ENCODE results near the gene OR52B2.
A peak's percentile ranks its signal among the peaks of the same experiment; 100 is the strongest.

Gene OR52B2

GRCh38 chr11:6170226-6170625, at the start of gene OR52B2:
Gene OR52B2 (minus strand): TSS chr11:6170326. CDS start chr11:6170326, 0 bp downstream.
- DNase-seq (no peak), ATAC-seq (no peak)

DNA sequence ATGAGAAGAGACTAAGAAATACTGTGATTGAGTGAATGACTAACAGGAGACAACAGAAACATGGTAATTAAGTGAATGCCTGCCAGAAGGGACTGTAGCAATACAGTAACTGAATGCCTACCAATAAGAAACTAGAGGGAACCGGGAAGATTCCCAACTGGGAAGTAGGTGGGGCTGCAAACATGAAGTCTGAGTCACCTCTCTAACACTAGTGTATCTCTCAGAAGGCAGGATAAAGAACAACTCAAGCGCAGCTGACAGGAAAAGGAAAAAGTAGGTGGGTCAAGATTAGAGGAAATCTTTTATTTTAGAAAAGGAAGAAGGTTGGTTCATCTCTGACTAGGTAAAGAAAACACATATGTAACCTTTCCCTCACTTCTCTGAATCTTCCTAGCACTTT, 49.2 kb upstream of the OR52B2 start:
- no peak for ATAC-seq
- no peak for DNase-seq

DNA sequence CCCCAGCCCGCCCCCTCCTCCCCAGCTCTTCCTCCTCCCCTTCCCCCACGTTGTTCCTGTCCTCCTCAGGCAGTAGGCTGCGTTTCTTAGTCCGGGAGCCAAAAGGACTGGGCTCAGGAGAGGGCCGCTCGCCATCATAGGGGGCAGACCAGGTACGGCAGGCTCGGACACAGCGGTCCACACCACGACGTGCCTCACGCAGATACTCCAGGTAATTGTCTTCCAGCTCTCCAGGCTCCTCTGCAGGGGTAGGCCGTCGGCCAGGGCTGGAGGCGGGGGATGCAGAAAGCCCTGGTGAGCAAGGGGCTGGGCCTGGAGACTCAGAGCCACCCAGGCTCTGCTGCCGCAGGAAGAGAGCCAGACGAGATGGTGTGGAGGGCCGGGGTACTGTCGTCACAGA, 47.6 kb upstream of the OR52B2 start:
- DNase-seq = no peak
- ATAC-seq = peak; percentile 43

DNA sequence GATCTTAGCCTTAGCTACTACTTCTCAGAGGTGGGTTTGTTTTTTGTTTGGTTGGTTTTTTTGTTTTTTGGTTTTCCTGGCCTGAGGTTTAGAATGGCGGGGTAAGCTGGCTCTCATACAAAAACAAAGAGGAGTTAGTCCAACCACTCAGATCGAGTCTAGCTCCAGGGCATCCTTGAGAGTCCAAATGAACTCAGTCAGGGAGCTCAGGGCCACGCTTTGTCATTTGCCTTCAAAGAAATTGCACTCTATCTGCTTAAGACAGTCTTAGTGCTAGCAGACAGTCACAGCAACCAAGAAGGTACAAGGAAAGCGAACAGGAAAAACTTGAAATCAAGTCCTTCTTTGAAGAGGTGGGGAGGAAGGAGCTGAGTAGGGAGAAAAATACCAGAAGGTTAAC, 46.4 kb upstream of the OR52B2 start:
- ATAC-seq (no peak), DNase-seq (no peak)

- no peak for DNase-seq
- ATAC-seq = no peak
Measured at GRCh38 chr11:6214530-6214929, 44.4 kb upstream of the OR52B2 start.

DNA sequence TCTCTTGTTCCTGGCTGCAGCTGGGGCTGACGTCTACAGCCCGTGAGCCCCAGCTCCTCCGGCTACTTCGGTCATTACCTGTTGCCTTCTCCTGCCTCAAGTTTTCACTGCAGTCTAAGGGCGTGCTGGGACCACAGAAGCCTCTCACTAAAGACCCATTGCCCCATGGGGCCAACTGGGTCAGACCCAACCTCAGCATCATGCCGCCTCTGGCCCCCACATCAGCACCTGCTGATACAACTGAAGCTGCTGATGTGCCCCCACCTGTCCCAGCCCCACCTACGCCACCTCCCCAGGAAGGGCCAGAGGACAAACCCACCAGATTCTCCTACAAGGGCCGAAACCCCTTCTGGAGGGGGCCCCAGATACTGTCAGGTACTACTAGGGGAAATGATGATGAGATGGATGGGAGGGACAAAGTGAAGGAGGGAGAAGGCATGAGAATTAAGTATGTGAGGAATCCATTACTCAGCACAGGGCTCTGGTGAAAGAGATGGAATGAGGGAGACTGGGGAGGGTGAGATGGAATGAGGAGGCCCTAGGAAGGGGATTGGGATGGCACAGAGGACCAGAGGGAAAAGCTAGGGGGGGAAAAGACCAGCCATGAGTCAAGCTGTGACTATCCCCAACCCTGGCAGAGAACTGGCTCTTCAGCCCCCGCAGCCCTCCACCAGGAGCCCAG, 40.3 kb upstream of the OR52B2 start:
- ATAC-seq (no peak), DNase-seq (no peak)

DNA sequence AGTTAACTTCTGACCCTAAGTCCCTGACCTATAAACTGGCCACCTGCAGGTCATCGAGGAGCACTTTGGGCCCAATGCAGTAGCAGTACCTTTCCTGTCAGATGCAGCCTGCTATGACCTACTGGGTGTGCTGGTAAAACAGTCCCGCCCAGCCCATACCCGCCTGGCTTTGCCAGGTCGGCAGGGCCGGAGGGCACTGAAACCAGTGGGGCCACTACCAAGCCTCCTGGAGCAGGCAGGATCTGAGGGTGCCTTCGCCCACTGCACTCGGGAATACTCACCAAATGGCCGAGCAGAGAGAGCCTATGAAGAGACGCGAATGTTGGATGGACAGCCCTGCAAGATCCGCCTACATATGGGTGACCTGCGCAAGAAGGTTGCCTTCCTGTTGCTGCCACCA, 39.7 kb upstream of the OR52B2 start:
- ATAC-seq (no peak), DNase-seq (no peak)

DNA sequence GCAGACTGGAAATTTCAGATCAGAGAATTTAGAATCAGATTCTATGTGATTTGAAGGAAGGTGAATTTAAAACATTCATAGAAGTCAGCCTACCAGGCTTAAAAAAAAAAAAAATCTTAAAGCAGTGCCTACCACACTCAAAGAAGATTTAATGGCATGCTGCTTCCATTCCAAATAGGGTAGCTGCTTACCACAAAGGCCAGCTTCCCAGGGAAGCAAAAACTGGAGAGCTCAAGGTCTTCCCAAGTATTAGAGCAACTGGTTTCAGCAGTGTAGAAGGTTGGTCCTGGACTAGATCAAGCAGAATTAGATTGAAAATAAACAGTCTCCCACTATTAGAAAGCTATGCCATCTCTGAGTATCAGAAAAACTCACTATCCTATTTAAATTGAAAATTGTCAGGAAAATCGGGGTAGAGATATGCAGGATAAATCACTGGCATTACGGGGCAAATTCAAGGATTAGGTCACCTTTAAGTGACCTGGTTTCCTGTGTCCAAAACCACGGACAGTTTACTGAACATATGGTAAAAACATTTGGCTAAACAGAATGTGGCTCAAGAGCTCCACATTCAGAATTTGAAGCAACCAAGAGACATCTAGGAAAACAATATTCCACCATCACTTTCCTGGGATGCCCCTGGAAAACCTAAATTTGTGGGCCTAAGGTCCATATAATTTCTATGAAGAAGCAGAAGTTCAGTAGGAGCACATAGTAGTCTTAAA, 36.5 kb upstream of the OR52B2 start:
- ATAC-seq = no peak
- DNase-seq = no peak

GRCh38 chr11:6205366-6205765, 35.2 kb upstream of the OR52B2 start, which contains the start of gene C11orf42:
Gene C11orf42 (plus strand): TSS chr11:6205557. CDS start chr11:6205616, 59 bp downstream.
- ATAC-seq (no peak), DNase-seq (no peak)

DNA sequence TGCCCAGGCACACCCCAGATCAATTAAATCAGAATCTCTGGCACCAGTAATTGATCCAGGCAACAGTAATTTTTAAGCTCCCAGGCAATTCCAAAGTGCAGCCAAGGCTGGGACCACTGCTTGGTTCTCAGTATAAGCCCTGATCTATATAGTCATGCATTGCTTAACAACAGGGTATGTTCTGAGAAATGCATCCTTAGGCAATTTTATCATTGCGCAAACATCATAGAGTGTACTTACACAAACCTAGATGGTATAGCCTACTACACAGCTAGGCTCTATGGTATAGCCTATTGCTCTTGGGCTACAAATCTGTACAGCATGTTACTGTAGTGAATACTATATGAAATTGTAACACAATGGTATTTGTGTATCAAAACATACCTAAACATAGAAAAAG, 34.6 kb upstream of the OR52B2 start:
- no peak for ATAC-seq

GRCh38 chr11:6203327-6203726, 33.2 kb upstream of the OR52B2 start:
- DNase-seq (no peak), ATAC-seq (peak; percentile 49)

More for the DNA sequence above, 34.6 kb upstream of the OR52B2 start:
- no peak for DNase-seq

GRCh38 chr11:6202041-6202440, 31.9 kb upstream of the OR52B2 start:
- ATAC-seq (no peak), DNase-seq (no peak)

DNA sequence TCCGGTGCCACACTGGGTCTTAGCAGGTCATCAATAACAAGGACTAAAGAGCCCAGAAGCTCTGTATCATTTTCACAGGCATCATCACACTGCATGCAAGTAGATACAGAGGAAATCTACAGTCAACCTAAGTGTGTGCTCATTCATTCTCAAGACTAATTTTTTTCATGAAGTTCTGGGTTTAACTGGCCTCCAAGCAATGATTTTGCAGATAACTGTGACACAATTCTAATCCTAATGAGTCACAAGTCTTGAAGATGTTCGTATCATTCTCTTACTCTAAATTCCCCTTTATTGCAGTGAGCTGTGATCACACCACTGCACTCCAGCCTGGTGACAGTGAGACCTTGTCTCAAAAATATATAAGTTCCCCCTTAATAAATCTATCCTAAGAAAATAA, 31.4 kb upstream of the OR52B2 start:
- ATAC-seq = peak; percentile 61

DNA sequence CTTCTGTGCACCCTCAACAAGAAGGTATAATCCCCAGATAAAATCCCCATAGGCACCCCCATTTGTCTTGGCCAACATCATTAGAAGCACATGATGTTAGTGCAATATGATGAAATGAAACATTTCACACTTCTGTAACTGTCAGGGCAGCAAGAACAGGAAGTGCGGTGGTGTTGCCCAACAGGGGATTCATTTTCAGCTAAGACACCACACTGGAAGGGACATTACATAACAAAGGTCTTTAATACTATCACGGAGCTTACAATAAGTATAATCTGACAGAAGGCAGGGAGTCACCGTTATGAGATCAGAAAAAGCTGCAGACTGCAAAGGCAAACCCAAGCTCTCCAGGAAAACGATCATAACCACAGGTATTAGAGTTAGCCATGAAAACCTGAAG, 30.8 kb upstream of the OR52B2 start:
- ATAC-seq (no peak), DNase-seq (no peak)

More for the DNA sequence above, 31.4 kb upstream of the OR52B2 start:
- DNase-seq = no peak

GRCh38 chr11:6199174-6199810, 29.2 kb upstream of the OR52B2 start, which contains the start of gene OR52W1:
Gene OR52W1 (plus strand): TSS chr11:6199224. CDS start chr11:6199224, 0 bp downstream.
- ATAC-seq (no peak), DNase-seq (no peak)

DNA sequence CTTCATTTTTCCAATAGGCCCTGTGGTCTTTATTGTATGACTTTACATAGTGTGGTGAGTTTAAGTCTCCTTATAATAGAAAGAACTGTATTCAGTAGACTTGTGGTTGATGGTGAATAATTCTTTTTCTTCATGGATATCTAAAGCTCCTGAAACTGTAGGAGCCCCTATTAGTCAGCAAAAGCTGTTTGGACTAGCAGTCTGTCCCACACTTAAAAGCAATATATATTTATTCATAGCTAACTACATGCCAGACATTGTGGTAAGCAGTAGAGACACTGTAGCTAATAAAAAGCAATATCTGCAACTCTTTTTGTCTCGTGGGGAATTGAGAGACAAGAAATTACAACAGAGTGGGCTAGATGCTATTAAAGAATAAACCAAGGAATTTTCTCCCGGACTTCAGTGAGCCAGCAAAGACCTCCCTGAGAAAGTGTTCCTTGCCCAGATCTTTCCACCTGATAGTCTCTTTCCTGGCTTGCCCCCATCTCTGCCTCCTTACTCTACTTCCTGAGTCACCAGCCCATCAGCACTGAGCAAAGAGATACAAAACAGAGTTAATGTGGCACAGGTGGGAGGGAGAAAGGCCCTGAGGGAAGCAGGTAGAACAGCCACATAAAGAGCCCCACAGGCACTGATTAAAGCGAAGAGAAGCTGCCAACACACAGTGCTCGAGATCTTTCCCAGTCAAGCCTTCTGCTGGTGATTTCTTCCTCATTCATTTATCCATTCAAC, 27.5 kb upstream of the OR52B2 start:
- DNase-seq = no peak
- ATAC-seq = no peak

DNA sequence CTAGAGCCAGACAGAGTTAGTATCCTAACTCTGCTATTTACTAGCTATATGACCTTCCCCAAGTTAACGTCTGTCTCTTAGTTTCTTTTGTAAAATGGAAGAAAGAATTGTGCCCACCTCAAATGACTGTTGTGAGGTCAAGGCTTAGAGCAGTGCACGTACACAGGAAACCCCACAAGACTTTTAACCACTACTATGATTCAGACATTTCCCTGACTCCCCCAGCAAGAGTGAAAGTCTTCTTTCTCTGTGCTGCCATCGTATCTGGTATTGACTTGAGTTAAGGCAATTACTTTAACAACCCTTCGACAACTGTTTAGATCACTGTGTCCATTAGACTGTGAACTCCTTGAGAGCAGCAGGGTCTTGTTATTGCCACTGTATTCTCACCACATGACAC, 26.3 kb upstream of the OR52B2 start:
- no peak for DNase-seq
- ATAC-seq = peak; percentile 79

- DNase-seq (no peak), ATAC-seq (peak; percentile 68)
Measured at GRCh38 chr11:6194065-6194581, 24.0 kb upstream of the OR52B2 start.

GRCh38 chr11:6191742-6192141, 21.6 kb upstream of the OR52B2 start:
- no peak for DNase-seq
- ATAC-seq = no peak

- ATAC-seq = no peak
- DNase-seq = no peak
Measured at GRCh38 chr11:6175440-6175839, 5.3 kb upstream of the OR52B2 start.

GRCh38 chr11:6156628-6157359, 13.3 kb downstream of the OR52B2 start:
- DNase-seq (no peak), ATAC-seq (no peak)

GRCh38 chr11:6152126-6152525, 18.0 kb downstream of the OR52B2 start:
- DNase-seq = no peak
- no peak for ATAC-seq

Measured in stimulated activated naive CD8-positive, alpha-beta T cell treated with anti-CD3 and anti-CD28 coated beads, Interleukin-15, Interleukin-2, amounts not matched to agents 100 U/mL and 50 U/mL, for 24 hours (primary cell).